Measurements from ENCODE around the gene UGT1A7.

UGT1A7 gene

DNA sequence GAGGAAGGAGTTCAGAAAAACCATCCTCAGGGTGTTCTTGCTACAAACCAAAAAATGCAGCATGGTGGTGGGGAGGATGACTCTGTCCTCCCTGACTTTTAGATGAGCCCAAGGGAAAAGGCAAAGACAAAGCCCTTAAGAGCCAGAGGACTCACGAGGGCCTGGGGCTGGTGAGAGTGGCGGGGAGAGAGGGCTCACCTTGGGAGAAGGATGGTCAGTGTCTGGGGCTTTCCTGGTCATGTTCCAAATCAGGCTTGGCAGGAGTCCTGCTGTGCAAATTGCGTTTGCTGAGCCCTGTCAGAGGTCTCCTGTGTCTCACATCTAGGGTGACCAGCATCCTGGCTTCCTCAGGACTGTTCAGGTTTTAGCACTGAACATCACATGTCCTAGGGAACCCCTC, 83.1 kb downstream of the UGT1A7 start:
- no peak for DNase-seq

DNA sequence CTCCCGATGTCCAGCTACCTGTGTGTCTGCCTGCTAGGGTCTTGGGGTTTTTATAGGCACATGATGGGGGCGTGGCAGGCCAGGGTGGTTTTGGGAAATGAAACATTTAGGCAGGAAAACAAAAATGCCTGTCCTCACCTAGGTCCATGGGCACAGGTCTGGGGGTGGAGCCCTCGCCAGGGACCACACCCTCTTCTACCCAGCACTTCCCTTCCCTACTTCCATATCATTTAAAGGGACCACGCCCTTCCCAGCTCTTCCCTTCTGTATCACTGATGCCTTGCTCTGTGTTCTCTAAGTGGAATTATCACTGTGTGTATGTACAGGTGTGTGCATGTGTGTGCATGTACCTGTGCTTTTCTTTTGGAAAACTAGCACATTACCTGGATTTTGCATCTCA, 84.7 kb downstream of the UGT1A7 start:
- no peak for DNase-seq

DNA sequence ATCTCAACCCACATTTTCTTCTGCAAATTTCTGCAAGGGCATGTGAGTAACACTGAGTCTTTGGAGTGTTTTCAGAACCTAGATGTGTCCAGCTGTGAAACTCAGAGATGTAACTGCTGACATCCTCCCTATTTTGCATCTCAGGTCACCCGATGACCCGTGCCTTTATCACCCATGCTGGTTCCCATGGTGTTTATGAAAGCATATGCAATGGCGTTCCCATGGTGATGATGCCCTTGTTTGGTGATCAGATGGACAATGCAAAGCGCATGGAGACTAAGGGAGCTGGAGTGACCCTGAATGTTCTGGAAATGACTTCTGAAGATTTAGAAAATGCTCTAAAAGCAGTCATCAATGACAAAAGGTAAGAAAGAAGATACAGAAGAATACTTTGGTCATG, 86.4 kb downstream of the UGT1A7 start:
- no peak for DNase-seq

DNA sequence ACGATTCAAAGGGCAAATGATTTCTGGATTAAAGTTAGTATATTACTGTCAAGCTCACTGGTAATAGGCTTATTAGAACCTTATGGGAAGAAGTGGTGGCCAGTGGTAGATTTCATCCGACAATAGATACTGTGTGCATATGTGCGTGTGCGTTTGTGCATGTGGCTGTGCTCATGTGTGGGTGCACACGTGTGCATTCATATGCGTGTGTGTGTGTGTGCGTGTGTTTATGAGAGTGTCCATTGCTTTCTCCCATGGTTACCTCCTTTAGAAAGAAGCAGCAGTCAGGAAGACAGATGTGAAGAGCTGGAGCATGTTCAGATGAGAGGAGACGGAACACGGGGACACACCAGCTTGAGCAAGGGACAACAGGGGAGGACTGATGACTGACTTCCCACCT, 87.6 kb downstream of the UGT1A7 start:
- DNase-seq: no peak

DNA sequence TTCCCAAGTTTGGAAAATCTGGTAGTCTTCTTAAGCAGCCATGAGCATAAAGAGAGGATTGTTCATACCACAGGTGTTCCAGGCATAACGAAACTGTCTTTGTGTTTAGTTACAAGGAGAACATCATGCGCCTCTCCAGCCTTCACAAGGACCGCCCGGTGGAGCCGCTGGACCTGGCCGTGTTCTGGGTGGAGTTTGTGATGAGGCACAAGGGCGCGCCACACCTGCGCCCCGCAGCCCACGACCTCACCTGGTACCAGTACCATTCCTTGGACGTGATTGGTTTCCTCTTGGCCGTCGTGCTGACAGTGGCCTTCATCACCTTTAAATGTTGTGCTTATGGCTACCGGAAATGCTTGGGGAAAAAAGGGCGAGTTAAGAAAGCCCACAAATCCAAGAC, 90.5 kb downstream of the UGT1A7 start:
- DNase-seq: no peak

DNA sequence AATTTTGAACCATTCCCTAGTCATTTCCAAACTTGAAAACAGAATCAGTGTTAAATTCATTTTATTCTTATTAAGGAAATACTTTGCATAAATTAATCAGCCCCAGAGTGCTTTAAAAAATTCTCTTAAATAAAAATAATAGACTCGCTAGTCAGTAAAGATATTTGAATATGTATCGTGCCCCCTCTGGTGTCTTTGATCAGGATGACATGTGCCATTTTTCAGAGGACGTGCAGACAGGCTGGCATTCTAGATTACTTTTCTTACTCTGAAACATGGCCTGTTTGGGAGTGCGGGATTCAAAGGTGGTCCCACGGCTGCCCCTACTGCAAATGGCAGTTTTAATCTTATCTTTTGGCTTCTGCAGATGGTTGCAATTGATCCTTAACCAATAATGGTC, 90.9 kb downstream of the UGT1A7 start:
- DNase-seq: no peak

- no peak for DNase-seq
Observed at GRCh38 chr2:233773854-233774253, 92.2 kb downstream of the UGT1A7 start.

GRCh38 chr2:233775414-233775813, 93.7 kb downstream of the UGT1A7 start:
- DNase-seq: no peak

- DNase-seq: no peak
Observed at GRCh38 chr2:233778030-233778429, 96.3 kb downstream of the UGT1A7 start, which contains the start of gene MROH2A. MROH2A (plus strand) TSS chr2:233778330; CDS start chr2:233779359, 1,029 bp downstream.

GRCh38 chr2:233779722-233780121, 98.0 kb downstream of the UGT1A7 start:
- DNase-seq: no peak

GRCh38 chr2:233780771-233781170, 99.1 kb downstream of the UGT1A7 start:
- DNase-seq: no peak

- no peak for DNase-seq
Observed at GRCh38 chr2:233789554-233789953, 107.9 kb downstream of the UGT1A7 start.

GRCh38 chr2:233791151-233791882, 109.6 kb downstream of the UGT1A7 start:
- no peak for DNase-seq

DNA sequence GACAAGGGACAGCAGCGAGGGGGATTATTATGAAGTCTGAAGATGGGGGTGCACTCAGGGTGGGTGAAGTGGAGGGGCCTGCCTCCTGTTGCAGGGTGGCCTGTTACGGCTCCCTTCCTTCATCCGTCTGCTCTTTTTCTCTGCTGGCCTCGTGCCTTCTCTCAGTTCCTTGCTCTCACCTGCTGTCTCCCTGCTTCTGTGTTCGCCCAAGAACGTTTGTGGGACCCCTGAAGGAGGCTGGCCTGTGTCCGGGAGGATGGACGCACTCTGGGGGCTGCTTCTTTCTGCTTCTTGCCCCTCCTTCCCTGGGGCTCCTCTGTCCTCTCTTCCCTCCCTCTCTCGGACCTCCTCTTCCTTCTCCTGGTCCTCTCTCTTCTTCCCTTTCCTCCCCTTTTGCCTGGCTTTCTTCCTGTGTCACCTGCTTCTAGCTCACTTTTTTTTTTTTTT, 110.2 kb downstream of the UGT1A7 start:
- DNase-seq: no peak

- DNase-seq: no peak
Observed at GRCh38 chr2:233792720-233793119, 111.0 kb downstream of the UGT1A7 start.

DNA sequence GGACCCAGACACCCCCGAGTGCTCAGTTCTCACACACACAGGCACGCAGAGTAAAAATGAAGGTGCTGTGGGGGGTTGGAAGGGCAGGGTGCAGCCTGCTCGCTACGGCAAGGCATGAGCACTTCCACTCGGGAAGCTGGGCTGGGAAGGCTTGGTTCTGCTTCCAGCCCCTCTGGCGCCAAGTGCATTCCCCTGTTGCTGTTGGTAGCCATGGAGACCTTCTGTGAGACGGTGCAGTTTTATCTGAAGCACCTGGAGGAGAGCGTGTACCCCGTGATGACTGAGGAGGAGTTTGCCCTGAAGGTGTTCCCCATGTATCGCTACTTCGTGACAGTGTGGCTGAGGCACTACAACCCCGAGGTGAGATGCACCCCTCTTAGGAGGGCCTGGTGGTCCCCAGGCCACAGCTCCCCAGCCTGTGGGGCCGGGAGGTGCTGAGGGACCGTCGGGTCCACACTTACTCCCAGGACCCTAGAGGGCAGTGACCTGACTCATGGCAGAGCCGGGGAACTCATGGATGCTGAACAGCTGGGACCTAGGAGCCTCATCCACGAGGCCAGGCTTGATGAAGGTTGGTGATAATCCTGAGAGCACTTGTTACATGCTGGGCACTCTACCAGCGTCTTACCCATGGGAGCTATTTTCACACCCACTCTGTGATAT, 111.9 kb downstream of the UGT1A7 start:
- DNase-seq: no peak

- DNase-seq: no peak
Observed at GRCh38 chr2:233794128-233794658, 112.5 kb downstream of the UGT1A7 start.

DNA sequence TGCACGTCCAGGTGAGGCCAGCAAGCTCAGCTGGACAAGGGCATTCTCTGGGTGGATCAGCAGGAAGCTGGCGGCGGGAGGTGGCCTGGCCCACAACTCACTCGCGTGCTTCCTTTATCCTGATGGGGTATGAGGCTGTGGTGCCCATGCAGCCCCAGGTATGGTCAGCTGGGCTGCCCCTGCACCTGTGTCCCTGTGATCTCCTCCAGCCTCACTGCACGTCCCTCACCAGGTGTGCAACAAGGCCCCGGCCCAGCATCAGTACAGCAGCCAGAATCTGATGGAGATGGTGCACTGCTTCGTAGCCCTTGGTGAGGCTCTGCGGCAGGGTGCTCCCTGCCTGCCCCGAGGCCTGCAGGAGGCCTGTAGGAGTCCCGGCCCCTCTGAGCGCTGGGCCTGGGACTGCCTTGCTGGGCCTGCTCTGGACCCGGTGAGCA, 114.1 kb downstream of the UGT1A7 start:
- DNase-seq: no peak

DNA sequence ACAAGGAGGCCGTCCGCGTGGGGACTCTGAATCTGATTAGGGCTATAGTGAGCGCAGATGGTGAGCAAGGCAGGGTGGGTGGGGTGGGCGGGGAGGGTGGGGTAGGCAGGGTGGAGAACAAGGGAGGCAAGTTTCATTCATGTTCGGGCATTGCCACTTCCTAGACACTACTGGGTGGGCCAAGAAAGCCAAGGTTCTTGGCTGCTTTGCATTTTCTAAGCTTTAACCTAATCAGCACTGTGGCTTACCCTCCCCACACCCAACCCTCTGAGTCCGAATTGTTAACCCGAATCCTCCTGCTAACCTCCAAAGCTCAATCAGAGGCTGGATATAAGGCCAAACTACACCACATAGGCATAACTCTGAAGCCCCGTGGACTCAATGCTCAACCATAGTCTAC, 114.6 kb downstream of the UGT1A7 start:
- no peak for DNase-seq

DNA sequence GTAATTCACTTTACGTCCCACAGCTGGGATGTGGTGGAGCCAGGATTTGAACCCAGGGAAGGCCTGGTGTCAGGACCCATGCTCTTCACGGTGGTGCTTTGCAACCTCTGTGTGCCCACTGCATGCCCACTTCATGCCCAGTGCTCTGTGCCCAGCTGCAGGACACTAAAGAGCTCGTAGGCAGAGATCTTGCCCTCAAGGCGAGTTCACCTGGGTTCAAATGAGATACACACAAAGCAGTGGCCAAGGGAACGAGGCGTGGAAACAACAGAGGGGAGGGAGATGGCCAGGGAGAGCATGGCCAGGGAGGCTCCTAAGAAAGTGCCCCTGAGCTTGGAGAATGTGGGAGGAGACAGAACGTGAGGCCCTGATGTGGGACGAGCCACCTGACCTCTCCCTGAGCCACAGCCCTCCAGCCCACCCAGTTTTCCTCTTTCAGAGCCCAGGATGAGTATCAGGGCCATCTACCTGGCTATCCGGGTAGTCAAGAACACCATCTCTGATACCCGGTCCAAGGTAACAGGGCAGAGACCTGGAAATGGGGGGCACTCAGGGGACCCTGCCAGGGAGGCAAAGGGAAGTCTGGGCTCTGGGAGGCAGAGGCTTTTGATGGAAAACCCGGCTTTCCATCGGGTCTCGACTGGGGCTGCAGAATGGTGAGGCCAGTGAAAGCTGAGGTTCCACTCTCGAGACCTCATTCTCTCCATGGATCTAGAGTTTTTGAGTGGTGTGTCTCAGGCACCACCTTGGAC, 116.8 kb downstream of the UGT1A7 start:
- DNase-seq: no peak

GRCh38 chr2:233799087-233799665, 117.5 kb downstream of the UGT1A7 start:
- no peak for DNase-seq

DNA sequence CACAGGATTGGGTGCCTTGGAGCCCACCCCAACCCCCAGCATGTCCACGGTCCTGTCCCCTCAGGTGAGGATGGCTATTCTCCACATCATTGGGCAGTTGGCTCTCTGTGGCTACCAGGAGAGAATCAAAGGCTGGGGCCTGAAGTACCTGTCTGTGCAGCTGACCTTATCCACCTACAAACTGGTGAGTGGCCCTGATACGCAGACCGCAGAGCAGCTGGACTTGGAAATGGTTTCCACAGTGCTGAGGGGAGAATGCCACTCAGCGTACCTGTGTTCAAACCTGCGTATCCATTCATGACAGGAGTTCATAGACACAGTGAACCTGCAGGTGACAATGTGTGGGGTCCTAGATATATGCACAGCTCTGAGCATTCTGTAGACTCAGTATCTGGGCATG, 118.0 kb downstream of the UGT1A7 start:
- DNase-seq: no peak

GRCh38 chr2:233800208-233800607, 118.5 kb downstream of the UGT1A7 start:
- no peak for DNase-seq
